IMR-90 (cell line): Measurements from ENCODE around the gene HMGA1. TPM values are rescaled to one million over a fixed set of nuclear protein-coding genes. Genes with fewer than 3 reads are reported as not detected.

Experiments used
- ATAC-seq: fragments of 200-7000 bp; cut with Tn5 transposase; 2 replicates; pipeline ENCODE4 v1.9.1; 2020; ENCODE audit warnings: low read depth, mild to moderate bottlenecking, moderate library complexity
- BruUV-seq: library from RNA; stranded (reverse); fragments of 400-500 nt; replicated peaks from 2 replicates; lab custom pipeline; 2021; lab: Mats Ljungman, UMichigan
- CTCF ChIA-PET: fragments of 300-600 bp; formaldehyde crosslinking; extraction: SDS; loops from one replicate; lab custom pipeline; 2021; ENCODE audit warnings: antibody characterized with exemption; lab: Yijun Ruan, JAX
- POLR2A ChIA-PET: fragments of 300-600 bp; sonication (Branson Sonifier 250); formaldehyde crosslinking; loops from one replicate; lab custom pipeline; 2022; ENCODE audit warnings: antibody characterized with exemption; ENCODE audit not compliant: unreplicated experiment; lab: Charles Lee
- DNase-seq: peaks from one replicate; pipeline ENCODE4 v3.0.0; 2013
- H2AFZ ChIP-seq: replicated peaks from 2 replicates; pipeline ENCODE3; 2013; ENCODE audit warnings: low read length, mild to moderate bottlenecking; ENCODE audit not compliant: poor library complexity
- H2AK5ac ChIP-seq: 2 replicates; pipeline ENCODE4 v1.6.1; 2013; ENCODE audit warnings: low read depth, low read length, inconsistent platforms
- H2AK9ac ChIP-seq: replicated peaks from 2 replicates; pipeline ENCODE3; 2013; ENCODE audit warnings: mild to moderate bottlenecking, low read depth, low read length, moderate library complexity; ENCODE audit not compliant: poor library complexity
- H2BK120ac ChIP-seq: 2 replicates; pipeline ENCODE4 v1.6.1; 2013; ENCODE audit warnings: low read depth, low read length, inconsistent platforms
- H2BK15ac ChIP-seq: 3 replicates; pipeline ENCODE4 v1.6.1; 2013; ENCODE audit warnings: low read depth, low read length, inconsistent platforms
- H2BK20ac ChIP-seq: 2 replicates; pipeline ENCODE4 v1.6.1; 2013; ENCODE audit warnings: low read depth, mild to moderate bottlenecking, inconsistent platforms, low read length, moderate library complexity
- H2BK5ac ChIP-seq: 2 replicates; pipeline ENCODE4 v1.6.1; 2013; ENCODE audit warnings: mild to moderate bottlenecking, low read depth, low read length, inconsistent platforms; ENCODE audit not compliant: poor library complexity, severe bottlenecking
- H3K14ac ChIP-seq: replicated peaks from 2 replicates; pipeline ENCODE4 v1.6.1; 2013; ENCODE audit warnings: low read depth, low read length, inconsistent platforms
- H3K18ac ChIP-seq: 2 replicates; pipeline ENCODE4 v1.6.1; 2013; ENCODE audit warnings: low read depth, low read length, control low read depth
- H3K23ac ChIP-seq: 2 replicates; pipeline ENCODE4 v1.6.1; 2013; ENCODE audit warnings: low read depth, low read length, inconsistent platforms
- H3K27ac ChIP-seq: 2 replicates; pipeline ENCODE4 v1.5.1; 2013; ENCODE audit warnings: mild to moderate bottlenecking, control low read depth, low read length; ENCODE audit not compliant: insufficient read depth
- H3K27me3 ChIP-seq: 2 replicates; pipeline ENCODE4 v1.6.1; 2013; ENCODE audit warnings: low read length; ENCODE audit not compliant: control insufficient read depth, insufficient read depth
- H3K36me3 ChIP-seq: 2 replicates; pipeline ENCODE4 v1.6.1; 2013; ENCODE audit warnings: low read length, mixed read lengths; ENCODE audit not compliant: control insufficient read depth, insufficient read depth
- H3K4ac ChIP-seq: 2 replicates; pipeline ENCODE4 v1.6.1; 2013; ENCODE audit warnings: low read depth, low read length, inconsistent platforms
- H3K4me1 ChIP-seq: 2 replicates; pipeline ENCODE4 v1.6.1; 2013; ENCODE audit warnings: low read length, mixed read lengths; ENCODE audit not compliant: control insufficient read depth, insufficient read depth
- H3K4me2 ChIP-seq: 2 replicates; pipeline ENCODE4 v1.6.1; 2013; ENCODE audit warnings: low read depth, mild to moderate bottlenecking, control low read depth, low read length, moderate library complexity
- H3K4me3 ChIP-seq: 2 replicates; pipeline ENCODE4 v1.5.1; 2013; ENCODE audit warnings: low read depth, mild to moderate bottlenecking, control low read depth, low read length, moderate library complexity; ENCODE audit not compliant: insufficient read depth
- H3K56ac ChIP-seq: 2 replicates; pipeline ENCODE4 v1.6.1; 2013; ENCODE audit warnings: low read length, inconsistent platforms; ENCODE audit not compliant: insufficient read depth; ENCODE audit errors: extremely low read depth
- H3K79me1 ChIP-seq, 2 experiments: 2 replicates each; pipeline ENCODE4 v1.6.1; 2013; ENCODE audit warnings: low read length in 2 of 2, inconsistent platforms in 1 of 2, low read depth in 1 of 2
- H3K9ac ChIP-seq: 2 replicates; pipeline ENCODE4 v1.6.1; 2013; ENCODE audit warnings: low read depth, low read length, control low read depth
- H3K9me1 ChIP-seq: 2 replicates; pipeline ENCODE4 v1.6.1; 2013; ENCODE audit warnings: low read length, inconsistent platforms; ENCODE audit not compliant: insufficient read depth
- H3K9me3 ChIP-seq: 2 replicates; pipeline ENCODE4 v1.6.1; 2013; ENCODE audit warnings: low read length; ENCODE audit not compliant: control insufficient read depth, insufficient read depth
- H4K20me1 ChIP-seq: 2 replicates; pipeline ENCODE4 v1.6.1; 2013; ENCODE audit warnings: low read length, inconsistent platforms; ENCODE audit not compliant: insufficient read depth
- H4K5ac ChIP-seq: 2 replicates; pipeline ENCODE4 v1.6.1; 2013; ENCODE audit warnings: mild to moderate bottlenecking, low read depth, low read length, control low read depth
- H4K8ac ChIP-seq, 2 experiments: 2 replicates each; pipeline ENCODE4 v1.6.1; 2013; ENCODE audit warnings: low read depth in 2 of 2, low read length in 2 of 2, control low read depth in 1 of 2, inconsistent platforms in 1 of 2
- H4K91ac ChIP-seq: 2 replicates; pipeline ENCODE4 v1.6.1; 2013; ENCODE audit warnings: low read depth, low read length, inconsistent platforms; ENCODE audit not compliant: insufficient read depth
- BHLHE40 ChIP-seq: fragments of 150-350 bp; IDR thresholded peaks from 2 replicates; pipeline ENCODE4 v1.6.1; 2016; ENCODE audit warnings: mild to moderate bottlenecking, low read depth, low read length
- CEBPB ChIP-seq: IDR thresholded peaks from 2 replicates; pipeline ENCODE4 v1.6.1; 2012; ENCODE audit warnings: low read depth, low read length, improper control_type of control experiment
- CHD1 ChIP-seq: IDR thresholded peaks from 2 replicates; pipeline ENCODE4 v1.6.1; 2012; ENCODE audit warnings: low read depth, low read length, improper control_type of control experiment
- FOS ChIP-seq: fragments of 150-350 bp; IDR thresholded peaks from 2 replicates; pipeline ENCODE4 v1.6.1; 2016; ENCODE audit warnings: low read depth, low read length
- MAFK ChIP-seq: IDR thresholded peaks from 2 replicates; pipeline ENCODE4 v1.6.1; 2012; ENCODE audit warnings: low read depth, low read length, improper control_type of control experiment
- MAZ ChIP-seq: IDR thresholded peaks from 2 replicates; pipeline ENCODE4 v1.6.1; 2012; ENCODE audit warnings: low read depth, mild to moderate bottlenecking, low read length, improper control_type of control experiment, moderate library complexity, borderline replicate concordance
- NFE2L2 ChIP-seq: fragments of 150-350 bp; IDR thresholded peaks from 2 replicates; pipeline ENCODE4 v1.6.1; 2016; ENCODE audit warnings: low read depth, mild to moderate bottlenecking, low read length
- POLR2A ChIP-seq: IDR thresholded peaks from 2 replicates; pipeline ENCODE4 v1.6.1; 2012; ENCODE audit warnings: mild to moderate bottlenecking, low read depth, low read length
- RAD21 ChIP-seq: IDR thresholded peaks from 2 replicates; pipeline ENCODE4 v1.6.1; 2012; ENCODE audit warnings: low read length, improper control_type of control experiment
- RCOR1 ChIP-seq: IDR thresholded peaks from 2 replicates; pipeline ENCODE4 v1.6.1; 2012; ENCODE audit warnings: mild to moderate bottlenecking, low read length, improper control_type of control experiment; ENCODE audit not compliant: insufficient replicate concordance
- RFX5 ChIP-seq: IDR thresholded peaks from 2 replicates; pipeline ENCODE4 v1.8.0; 2012; ENCODE audit warnings: low read depth, mild to moderate bottlenecking, low read length, moderate library complexity
- SMC3 ChIP-seq: fragments of 150-350 bp; IDR thresholded peaks from 2 replicates; pipeline ENCODE4 v1.6.1; 2016; ENCODE audit warnings: low read depth, mild to moderate bottlenecking, antibody characterized with exemption, low read length, moderate library complexity
- WGBS, 2 experiments: methylation state at CpG; one replicate each; pipeline versions ENCODE4 v1.1.5 to v1.1.7; 2013; ENCODE audit warnings: missing lambda C conversion rate in 2 of 2; ENCODE audit not compliant: insufficient read length in 1 of 2; ENCODE audit errors: extremely low coverage in 2 of 2; 5-methylcytosine and 5-hydroxymethylcytosine counted together
- dilution Hi-C: fragments of 300-500 bp; cut with HindIII; formaldehyde crosslinking; loops from one replicate; pipeline ENCODE4 v1.14.3; 2018; ENCODE audit warnings: low sequenced_read_pairs; ENCODE audit not compliant: unreplicated experiment
- in situ Hi-C: fragments of 300-500 bp; cut with MboI; formaldehyde crosslinking; loops from 3 replicates; pipeline ENCODE4 v1.14.3; 2019; ENCODE audit warnings: low sequenced_read_pairs, inconsistent platforms, mixed read lengths
- intact Hi-C: fragments of 100-400 bp; cut with micrococcal nuclease; formaldehyde crosslinking; loops from 2 replicates; pipeline ENCODE4 v1.10.0; 2022
- polyA plus RNA-seq, 3 experiments: library from polyadenylated mRNA; depleted of rRNA; stranded (reverse); fragments of >200 nt; gene quantifications; 2 replicates each; pipeline ENCODE4 v1.2.3, GENCODE V29; 2012; ENCODE audit warnings: low replicate concordance in 1 of 3
- total RNA-seq: library from RNA; depleted of rRNA; stranded (reverse); fragments of >200 nt; gene quantifications from 2 replicates; pipeline ENCODE4 v1.2.3, GENCODE V29; 2012
- TF ChIP-seq, protein P1 (sequence below): fragments of 150-350 bp; IDR thresholded peaks from 2 replicates; pipeline ENCODE4 v1.6.1; 2016; ENCODE audit warnings: low read depth, mild to moderate bottlenecking, low read length, moderate library complexity, borderline replicate concordance
- TF ChIP-seq, protein P2 (sequence below): conservative IDR thresholded peaks from 2 replicates; pipeline ENCODE4 v1.5.1; 2012; ENCODE audit warnings: mild to moderate bottlenecking, low read depth, low read length, improper control_type of control experiment
- TF ChIP-seq, protein P3 (sequence below): fragments of 150-350 bp; IDR thresholded peaks from 2 replicates; pipeline ENCODE4 v1.6.1; 2017; ENCODE audit warnings: mild to moderate bottlenecking, antibody characterized with exemption, low read length, low read depth

HMGA1 gene
- total and polyA plus RNA-seq, 2 of the 4 experiments (the other 2 are of a cell fraction): 101 to 589 TPM

DNA sequence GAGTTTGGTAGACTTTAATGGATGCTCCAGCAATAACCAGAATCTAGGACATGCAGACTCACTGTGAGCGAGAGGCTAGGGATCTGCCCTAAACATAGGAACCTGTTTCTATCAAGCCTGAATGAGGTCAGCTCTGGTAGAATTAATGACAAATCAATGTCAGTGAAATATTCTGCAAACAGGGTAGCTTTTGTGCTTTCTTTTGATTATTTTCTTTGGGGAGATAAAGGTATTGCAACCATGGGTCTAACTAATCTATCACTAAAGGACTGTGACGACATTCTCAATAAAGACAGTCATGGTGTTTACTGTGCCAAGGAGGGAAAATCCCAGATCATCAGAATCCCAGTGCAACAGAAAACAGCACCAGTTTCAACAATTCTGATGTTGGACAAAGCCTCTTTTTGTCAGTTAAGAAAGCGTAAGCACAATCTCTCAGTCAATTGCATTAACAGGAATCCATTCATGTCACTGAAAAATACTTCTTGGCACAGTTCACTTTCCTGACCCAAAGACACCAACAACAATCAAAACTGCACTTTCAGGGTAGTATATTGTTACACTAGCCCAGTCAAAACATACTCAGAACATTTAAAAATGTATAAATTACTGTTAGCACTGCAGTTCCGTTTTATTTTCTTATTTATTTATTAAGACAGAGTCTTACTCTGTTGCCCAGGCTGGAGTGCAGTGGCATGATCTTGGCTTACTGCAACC, 48.9 kb downstream of the HMGA1 start:
- Histone ChIP-seq H3K18ac (no peak overlapping the region), H3K9me3 (peaks cover 5% of the 10 kb centered on the region), H3K4me2 (no peak overlapping the region), H2AFZ (no peak overlapping the region), H3K23ac (no peak overlapping the region), H2BK15ac (no peak overlapping the region), H4K8ac (no peak overlapping the region), H3K27me3 (no peaks in the 10 kb centered on the region), H2BK20ac (no peak overlapping the region), H3K56ac (no peak overlapping the region), H3K9me1 (peaks cover 8% of the 10 kb centered on the region; the same call in 1 of the 2 replicates), H3K79me1 (peaks cover 3 to 4% of the 10 kb centered on the region in 2 experiments; a peak in 1 of 4 replicates), H3K4me3 (no peak overlapping the region), H3K4me1 (peaks cover 10% of the 10 kb centered on the region), H2BK5ac (no peak overlapping the region), H2AK5ac (no peak overlapping the region), H3K4ac (no peak overlapping the region), H4K5ac (no peak overlapping the region), H2AK9ac (no peak overlapping the region), H2BK120ac (no peak overlapping the region), H3K14ac (no peak overlapping the region), H3K36me3 (peaks cover 11% of the 10 kb centered on the region), H3K9ac (no peak overlapping the region), H4K91ac (no peak overlapping the region), H3K27ac (no peak overlapping the region), H4K20me1 (peaks cover 4% of the 10 kb centered on the region; the same call in 1 of the 2 replicates)
- ATAC-seq: no peak
- CTCF ChIA-PET: no interaction called here
- POLR2A ChIA-PET: no interaction called here
- TF ChIP-seq RFX5 (no peak), POLR2A (no peak), BHLHE40 (no peak), MAZ (no peak), SMC3 (no peak), NFE2L2 (no peak), CHD1 (no peak), RCOR1 (no peak), CEBPB (no peak), FOS (no peak), RAD21 (no peak), MAFK (no peak)
- TF ChIP-seq, protein P1, sequence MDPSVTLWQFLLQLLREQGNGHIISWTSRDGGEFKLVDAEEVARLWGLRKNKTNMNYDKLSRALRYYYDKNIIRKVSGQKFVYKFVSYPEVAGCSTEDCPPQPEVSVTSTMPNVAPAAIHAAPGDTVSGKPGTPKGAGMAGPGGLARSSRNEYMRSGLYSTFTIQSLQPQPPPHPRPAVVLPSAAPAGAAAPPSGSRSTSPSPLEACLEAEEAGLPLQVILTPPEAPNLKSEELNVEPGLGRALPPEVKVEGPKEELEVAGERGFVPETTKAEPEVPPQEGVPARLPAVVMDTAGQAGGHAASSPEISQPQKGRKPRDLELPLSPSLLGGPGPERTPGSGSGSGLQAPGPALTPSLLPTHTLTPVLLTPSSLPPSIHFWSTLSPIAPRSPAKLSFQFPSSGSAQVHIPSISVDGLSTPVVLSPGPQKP: no peak
- TF ChIP-seq, protein P2, sequence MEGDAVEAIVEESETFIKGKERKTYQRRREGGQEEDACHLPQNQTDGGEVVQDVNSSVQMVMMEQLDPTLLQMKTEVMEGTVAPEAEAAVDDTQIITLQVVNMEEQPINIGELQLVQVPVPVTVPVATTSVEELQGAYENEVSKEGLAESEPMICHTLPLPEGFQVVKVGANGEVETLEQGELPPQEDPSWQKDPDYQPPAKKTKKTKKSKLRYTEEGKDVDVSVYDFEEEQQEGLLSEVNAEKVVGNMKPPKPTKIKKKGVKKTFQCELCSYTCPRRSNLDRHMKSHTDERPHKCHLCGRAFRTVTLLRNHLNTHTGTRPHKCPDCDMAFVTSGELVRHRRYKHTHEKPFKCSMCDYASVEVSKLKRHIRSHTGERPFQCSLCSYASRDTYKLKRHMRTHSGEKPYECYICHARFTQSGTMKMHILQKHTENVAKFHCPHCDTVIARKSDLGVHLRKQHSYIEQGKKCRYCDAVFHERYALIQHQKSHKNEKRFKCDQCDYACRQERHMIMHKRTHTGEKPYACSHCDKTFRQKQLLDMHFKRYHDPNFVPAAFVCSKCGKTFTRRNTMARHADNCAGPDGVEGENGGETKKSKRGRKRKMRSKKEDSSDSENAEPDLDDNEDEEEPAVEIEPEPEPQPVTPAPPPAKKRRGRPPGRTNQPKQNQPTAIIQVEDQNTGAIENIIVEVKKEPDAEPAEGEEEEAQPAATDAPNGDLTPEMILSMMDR: no peak
- TF ChIP-seq, protein P3, sequence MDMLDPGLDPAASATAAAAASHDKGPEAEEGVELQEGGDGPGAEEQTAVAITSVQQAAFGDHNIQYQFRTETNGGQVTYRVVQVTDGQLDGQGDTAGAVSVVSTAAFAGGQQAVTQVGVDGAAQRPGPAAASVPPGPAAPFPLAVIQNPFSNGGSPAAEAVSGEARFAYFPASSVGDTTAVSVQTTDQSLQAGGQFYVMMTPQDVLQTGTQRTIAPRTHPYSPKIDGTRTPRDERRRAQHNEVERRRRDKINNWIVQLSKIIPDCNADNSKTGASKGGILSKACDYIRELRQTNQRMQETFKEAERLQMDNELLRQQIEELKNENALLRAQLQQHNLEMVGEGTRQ: no peak
- no peak for DNase-seq
- dilution Hi-C loops: no loop called here
- 100% methylated on average over 1 of the region's 4 CpGs; no CpG with 5 or more reads in 1 of the 2 experiments for WGBS, 2 experiments
- in situ Hi-C loops: no loop called here
- intact Hi-C loops: no loop called here
- BruUV-seq: no TSS peak
